ENCODE data around the gene CA11. TPM values are rescaled to one million over a fixed set of nuclear protein-coding genes. Genes with fewer than 3 reads are reported as not detected.
A peak's percentile ranks its signal among the peaks of the same experiment; 100 is the strongest.

CA11 gene
- total and polyA plus RNA-seq, 8 donors, result 2.6 to 15.2 (median 5.6) TPM

GRCh38 chr19:48627865-48628314 is 18.1 kb downstream of the CA11 start:
- Histone ChIP-seq H3K4me3 (no peak overlapping the region), H3K4me1 (peaks cover 0 to 9% (median 1%) of the 10 kb centered on the region in 3 donors)

DNA sequence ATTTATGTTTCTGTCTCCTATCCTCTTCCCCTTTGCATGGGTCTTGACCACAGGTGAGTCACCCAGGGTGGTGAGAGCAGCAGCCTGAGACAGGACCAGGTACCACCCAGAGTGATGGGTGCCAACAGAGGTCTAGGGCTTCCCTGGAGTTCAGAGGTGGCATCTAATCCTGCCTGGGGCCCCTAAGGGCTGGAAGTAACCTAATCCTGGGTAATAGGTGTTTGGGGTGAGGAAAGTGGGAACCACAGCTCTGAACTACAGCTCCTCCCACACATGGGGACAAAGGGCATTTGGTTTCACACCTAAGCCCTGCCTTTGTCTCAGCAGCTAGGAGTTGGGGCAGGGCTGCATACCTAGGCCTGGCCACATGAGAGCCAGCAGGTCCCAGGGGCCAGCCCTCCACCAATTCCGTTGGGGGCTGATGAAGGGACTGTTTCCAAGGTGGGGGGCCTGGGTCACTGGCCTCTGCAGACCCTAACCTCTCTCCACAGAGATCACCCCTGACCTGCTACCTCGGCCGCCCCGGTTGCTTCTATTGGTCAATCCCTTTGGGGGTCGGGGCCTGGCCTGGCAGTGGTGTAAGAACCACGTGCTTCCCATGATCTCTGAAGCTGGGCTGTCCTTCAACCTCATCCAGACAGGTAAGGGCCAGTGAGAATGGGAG is 18.7 kb downstream of the CA11 start:
- TF ChIP-seq, protein P1, sequence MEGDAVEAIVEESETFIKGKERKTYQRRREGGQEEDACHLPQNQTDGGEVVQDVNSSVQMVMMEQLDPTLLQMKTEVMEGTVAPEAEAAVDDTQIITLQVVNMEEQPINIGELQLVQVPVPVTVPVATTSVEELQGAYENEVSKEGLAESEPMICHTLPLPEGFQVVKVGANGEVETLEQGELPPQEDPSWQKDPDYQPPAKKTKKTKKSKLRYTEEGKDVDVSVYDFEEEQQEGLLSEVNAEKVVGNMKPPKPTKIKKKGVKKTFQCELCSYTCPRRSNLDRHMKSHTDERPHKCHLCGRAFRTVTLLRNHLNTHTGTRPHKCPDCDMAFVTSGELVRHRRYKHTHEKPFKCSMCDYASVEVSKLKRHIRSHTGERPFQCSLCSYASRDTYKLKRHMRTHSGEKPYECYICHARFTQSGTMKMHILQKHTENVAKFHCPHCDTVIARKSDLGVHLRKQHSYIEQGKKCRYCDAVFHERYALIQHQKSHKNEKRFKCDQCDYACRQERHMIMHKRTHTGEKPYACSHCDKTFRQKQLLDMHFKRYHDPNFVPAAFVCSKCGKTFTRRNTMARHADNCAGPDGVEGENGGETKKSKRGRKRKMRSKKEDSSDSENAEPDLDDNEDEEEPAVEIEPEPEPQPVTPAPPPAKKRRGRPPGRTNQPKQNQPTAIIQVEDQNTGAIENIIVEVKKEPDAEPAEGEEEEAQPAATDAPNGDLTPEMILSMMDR (IDR thresholded peaks at IDR 0.05), result no peak
- Histone ChIP-seq H3K4me1 (peaks cover 0 to 9% (median 0%) of the 10 kb centered on the region in 3 donors), H3K9me3 (no peaks in the 10 kb centered on the region), H3K36me3 (peaks cover 0 to 11% (median 0%) of the 10 kb centered on the region in 3 donors), H3K27me3 (no peaks in the 10 kb centered on the region), H3K4me3 (no peak overlapping the region), H3K27ac (no peak overlapping the region)
- 75 to 76% methylated on average over 6 of the region's 6 CpGs for WGBS, 2 donors
- intact Hi-C loops (cut with DNase I), result no loop called here
- DNase-seq (peak in 1 of 6 donors; percentile 72), FAIRE-seq (no peak), ATAC-seq (no peak)

More at GRCh38 chr19:48627865-48628314, 18.1 kb downstream of the CA11 start:
- H3K27ac ChIP-seq, result no peak overlapping the region
- intact Hi-C loops (cut with DNase I), result no loop called here
- ATAC-seq (no peak), FAIRE-seq (no peak), DNase-seq (peak in 1 of 6 donors; percentile 58)
- peaks cover 0 to 11% (median 0%) of the 10 kb centered on the region in 3 donors for H3K36me3 ChIP-seq
- no peaks in the 10 kb centered on the region for H3K27me3 ChIP-seq
- WGBS, 2 donors, result 85 to 91% methylated on average over 17 of the region's 17 CpGs
- TF ChIP-seq, protein P1 (IDR thresholded peaks at IDR 0.05), result no peak
- no peaks in the 10 kb centered on the region for H3K9me3 ChIP-seq

- FAIRE-seq, result no peak
- Histone ChIP-seq H3K4me1 (peaks cover 0 to 9% (median 0%) of the 10 kb centered on the region in 3 donors), H3K27ac (no peak overlapping the region), H3K9me3 (no peaks in the 10 kb centered on the region), H3K27me3 (no peaks in the 10 kb centered on the region), H3K4me3 (no peak overlapping the region), H3K36me3 (peaks cover 0 to 6% (median 0%) of the 10 kb centered on the region in 3 donors)
- TF ChIP-seq, protein P1 (IDR thresholded peaks at IDR 0.05), result no peak
- ATAC-seq, result no peak
- WGBS, 2 donors, result 90 to 91% methylated on average over 30 of the region's 30 CpGs
- intact Hi-C loops (cut with DNase I), result no loop called here
- DNase-seq, result peak in 4 of 6 donors; percentile 13 to 81 (median 66)
Observed at GRCh38 chr19:48625891-48626327, 20.1 kb downstream of the CA11 start.

DNA sequence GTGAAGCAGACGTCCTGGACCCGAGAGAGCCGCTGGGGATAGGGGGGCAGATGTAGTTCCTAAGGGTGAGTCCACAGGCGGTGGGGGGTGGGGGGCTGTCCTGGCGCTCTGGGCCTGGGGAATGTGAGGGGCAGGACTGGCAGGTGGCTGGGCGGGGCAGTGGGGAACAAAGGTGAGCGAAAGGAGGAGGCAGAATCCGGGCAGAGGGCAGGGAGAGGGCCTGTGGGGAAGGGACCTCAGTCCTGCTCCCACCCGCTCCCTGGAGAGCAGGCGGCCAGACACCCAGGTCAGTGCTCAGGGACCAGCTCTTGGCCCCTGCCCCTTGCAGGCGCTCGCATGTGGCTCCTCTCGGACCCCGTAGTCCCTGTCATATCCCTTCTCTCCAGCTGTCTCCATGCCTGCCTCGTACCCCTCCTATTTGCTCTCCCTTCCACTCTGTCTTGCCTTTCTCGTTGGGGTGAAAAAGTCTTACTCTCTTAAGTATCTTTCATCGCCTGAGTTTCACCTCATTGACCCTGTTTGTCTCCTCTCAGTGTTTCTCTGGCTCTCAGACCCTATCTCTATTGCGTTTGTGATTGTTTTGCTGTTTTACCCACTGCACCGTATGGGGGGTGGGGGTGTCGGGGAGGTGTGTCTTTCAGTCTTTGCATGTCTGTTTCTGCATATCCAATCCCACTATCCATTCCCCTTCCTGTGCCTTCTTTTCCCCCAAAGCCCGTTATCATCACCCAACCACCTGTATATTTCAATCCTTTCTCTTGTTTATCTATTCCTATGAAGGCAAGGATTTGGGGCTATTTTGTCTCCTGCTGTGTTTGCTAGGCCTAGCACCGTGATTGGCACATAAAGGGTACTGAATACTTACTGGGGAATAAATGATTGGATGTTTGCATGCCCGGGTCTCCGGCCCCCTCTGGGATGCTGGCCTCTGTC is 20.9 kb downstream of the CA11 start:
- no peak for ATAC-seq
- no peak for FAIRE-seq
- Histone ChIP-seq H3K36me3 (no peaks in the 10 kb centered on the region), H3K27ac (peak overlapping the region in 1 of 4 donors; percentile 69), H3K9me3 (no peaks in the 10 kb centered on the region), H3K4me1 (peaks cover 0 to 13% (median 0%) of the 10 kb centered on the region in 3 donors), H3K4me3 (peak overlapping the region in 1 of 4 donors; percentile 51), H3K27me3 (no peaks in the 10 kb centered on the region)
- DNase-seq, result peak in 3 of 6 donors; percentile 49 to 81 (median 58)
- TF ChIP-seq, protein P1 (IDR thresholded peaks at IDR 0.05), result no peak
- intact Hi-C loops (cut with DNase I), result no loop called here
- 50 to 52% methylated on average over 23 to 24 of the region's 24 CpGs for WGBS, 2 donors

Measured in pancreas (tissue), 10 donors.